Spleen (tissue), 11 donors: Measurements from ENCODE around the gene ZC3H7B. TPM values are rescaled to one million over a fixed set of nuclear protein-coding genes. Genes with fewer than 3 reads are reported as not detected.

Experiments
- DNase-seq: peaks from one replicate; pipeline ENCODE4 v3.0.0-alpha.2; 2020
- H3K27ac ChIP-seq, 8 donors: fragments of 200-600 bp; sonication (generic) in 7 of 8; 1 replicate in 4 of 8; 2 replicates in 4 of 8; pipeline versions ENCODE4 v1.5.0 to v1.8.0; 2016 to 2021; ENCODE audit warnings: inconsistent platforms in 4 of 8, mild to moderate bottlenecking in 4 of 8, moderate library complexity in 1 of 8
- H3K27me3 ChIP-seq, 7 donors: fragments of 200-600 bp; sonication (generic) in 6 of 7; replicated peaks in 1 of 7; 1 replicate in 4 of 7; 2 replicates in 3 of 7; pipeline versions ENCODE4 v1.5.0 to v1.8.0; 2016 to 2021; ENCODE audit warnings: inconsistent platforms in 3 of 7, mild to moderate bottlenecking in 1 of 7
- H3K36me3 ChIP-seq, 6 donors: fragments of 200-600 bp; sonication (generic) in 5 of 6; 1 replicate in 4 of 6; 2 replicates in 2 of 6; pipeline versions ENCODE4 v1.5.0 to v1.8.0; 2016 to 2021; ENCODE audit warnings: inconsistent platforms in 2 of 6
- H3K4me1 ChIP-seq, 6 donors: fragments of 200-600 bp; sonication (generic) in 5 of 6; 1 replicate in 3 of 6; 2 replicates in 3 of 6; pipeline versions ENCODE4 v1.5.0 to v1.8.0; 2016 to 2021; ENCODE audit warnings: inconsistent platforms in 3 of 6
- H3K4me3 ChIP-seq, 8 donors: fragments of 200-600 bp; sonication (generic) in 7 of 8; 1 replicate in 4 of 8; 2 replicates in 4 of 8; pipeline versions ENCODE4 v1.5.0 to v1.8.0; 2016 to 2021; ENCODE audit warnings: inconsistent platforms in 4 of 8, mild to moderate bottlenecking in 4 of 8, moderate library complexity in 2 of 8
- H3K9me3 ChIP-seq, 8 donors: fragments of 200-600 bp; sonication (generic) in 7 of 8; 1 replicate in 4 of 8; 2 replicates in 4 of 8; pipeline versions ENCODE4 v1.5.0 to v1.8.0; 2016 to 2021; ENCODE audit warnings: inconsistent platforms in 4 of 8
- CTCF ChIP-seq, 11 experiments: fragments of 200-600 bp in 7 of 11; fragments of 450-650 bp in 4 of 11; sonication (generic) in 4 of 11; IDR thresholded peaks in 8 of 11; conservative IDR thresholded peaks in 3 of 11; 1 replicate in 7 of 11; 2 replicates in 4 of 11; pipeline versions ENCODE4 v1.4.0 to v1.8.0; 2016 to 2021; ENCODE audit warnings: antibody characterized with exemption in 11 of 11, inconsistent platforms in 4 of 11, mild to moderate bottlenecking in 1 of 11
- POLR2A ChIP-seq, 3 donors: fragments of 450-650 bp; IDR thresholded peaks; one replicate each; pipeline ENCODE4 v1.5.1; 2017; ENCODE audit warnings: antibody characterized with exemption in 3 of 3, mild to moderate bottlenecking in 1 of 3
- POLR2AphosphoS5 ChIP-seq, 3 donors: sonication (generic); formaldehyde crosslinking; IDR thresholded peaks; one replicate each; pipeline ENCODE4 v1.5.1; 2017; ENCODE audit warnings: antibody characterized with exemption in 3 of 3
- WGBS, 5 donors: extraction: QIAGEN DNeasy Blood & Tissue Kit in 3 of 5; methylation state at CpG; one replicate each; pipeline versions ENCODE4 v1.1.5 to v1.1.7; 2013 to 2018; 5-methylcytosine and 5-hydroxymethylcytosine counted together
- intact Hi-C: fragments of 100-400 bp; cut with DNase I; formaldehyde crosslinking; loops from one replicate; pipeline ENCODE4 v1.15.0; 2023; ENCODE audit warnings: low total_unique reads
- microRNA-seq, 3 donors: library from miRNA; unstranded; fragments of <30 nt; microRNA quantifications; one replicate each; pipeline versions ENCODE4 to v1.1.0, GENCODE V29; 2019 to 2020
- polyA plus RNA-seq, 3 donors: library from polyadenylated mRNA; stranded (reverse); fragments of 200-250 nt; gene quantifications; one replicate each; pipeline ENCODE4 v1.2.1, GENCODE V29; 2013
- small RNA-seq, 4 donors: library from RNA; depleted of rRNA; stranded (forward); fragments of <200 nt; gene quantifications; one replicate each; pipeline ENCODE3, GENCODE V24; 2016
- total RNA-seq, 7 donors: library from RNA; depleted of rRNA in 3 of 7; stranded (reverse); fragments of >200 nt in 3 of 7; fragmentation: NEBNext Ultra II Directional in 4 of 7; extraction: Animal tissue kit (Norgen Biotek cat#: 25700) in 4 of 7; gene quantifications; one replicate each; pipeline versions ENCODE4 v1.1.0 to v1.2.1, GENCODE V29; 2016 to 2021
- donor health status: healthy with polysubstance abuse.
- donor health status: DM: no; HTN: no; CAD: no; lungs with moderate emphysema.
- donor health status: DM: no; HTN: no; CAD: no.
- donor health status: Bipolar disorder and iron deficiency.
- donor health status: healthy.
- donor health status: DM: no; HTN: no; CAD: no.
- donor health status: DM: yes; HTN: yes; CAD: no.

The ZC3H7B gene
- total and polyA plus RNA-seq, 10 donors = 10.5 to 59.1 (median 46.9) TPM

DNA sequence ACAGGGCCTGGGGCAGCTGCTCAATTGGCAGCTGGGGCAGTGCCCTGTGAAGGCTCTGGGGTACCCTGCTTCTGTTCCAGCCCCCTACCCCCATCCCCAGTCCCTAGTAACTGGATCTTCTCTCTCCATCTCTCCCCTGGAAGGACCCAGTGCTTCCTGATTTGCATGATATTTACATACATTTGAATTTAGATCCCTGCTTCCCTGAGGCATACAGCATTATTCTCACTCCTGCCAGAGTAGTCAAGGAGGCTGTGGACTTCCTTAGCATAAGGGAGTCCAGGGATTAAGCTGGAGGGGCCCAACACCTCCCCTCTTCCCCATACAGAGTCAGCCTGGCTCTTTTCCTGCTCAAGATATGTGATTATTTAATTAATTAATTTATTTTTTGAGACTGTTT is 105.1 kb downstream of the ZC3H7B start:
- no peaks in the 10 kb centered on the region for H3K36me3 ChIP-seq
- no peak overlapping the region for H3K27ac ChIP-seq
- no peaks in the 10 kb centered on the region for H3K27me3 ChIP-seq
- no peaks in the 10 kb centered on the region for H3K9me3 ChIP-seq
- no peak overlapping the region for H3K4me3 ChIP-seq
- intact Hi-C loops = no loop called here
- H3K4me1 ChIP-seq = peaks cover 8 to 40% (median 27%) of the 10 kb centered on the region in 6 donors
- DNase-seq = no peak
- no peak for TF ChIP-seq CTCF (IDR thresholded peaks at IDR 0.05 in 8 of 11, conservative IDR thresholded peaks at IDR 0.05 in 3 of 11)

DNA sequence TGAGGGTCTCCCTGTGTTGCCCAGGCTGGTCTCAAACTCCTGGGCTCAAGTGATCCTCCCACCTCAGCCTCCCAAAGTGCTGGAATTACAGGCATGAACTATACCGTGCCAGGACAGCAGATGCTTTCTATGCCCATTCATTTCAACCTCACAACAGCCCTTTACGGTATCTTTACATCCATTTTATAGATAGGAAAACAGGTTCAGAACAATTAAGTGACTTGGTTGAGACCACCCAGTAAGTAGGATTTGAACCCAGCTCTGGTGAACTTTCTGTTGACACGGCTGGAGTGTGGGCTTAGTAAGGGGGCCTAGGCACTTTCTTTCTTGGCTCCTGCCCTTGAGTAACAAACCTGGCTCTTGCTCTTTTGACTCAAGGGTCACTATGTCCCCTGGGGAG is 106.1 kb downstream of the ZC3H7B start:
- H3K27ac ChIP-seq = no peak overlapping the region
- no peak for DNase-seq
- H3K9me3 ChIP-seq = no peaks in the 10 kb centered on the region
- H3K4me1 ChIP-seq = peaks cover 16 to 42% (median 34%) of the 10 kb centered on the region in 6 donors
- H3K27me3 ChIP-seq = no peaks in the 10 kb centered on the region
- WGBS, 5 donors = 84 to 92% (median 89%) methylated on average over 3 of the region's 3 CpGs
- intact Hi-C loops = no loop called here
- no peaks in the 10 kb centered on the region for H3K36me3 ChIP-seq
- H3K4me3 ChIP-seq = no peak overlapping the region
- TF ChIP-seq POLR2A (IDR thresholded peaks at IDR 0.05) (no peak), CTCF (IDR thresholded peaks at IDR 0.05 in 8 of 11, conservative IDR thresholded peaks at IDR 0.05 in 3 of 11) (no peak), POLR2AphosphoS5 (IDR thresholded peaks at IDR 0.05) (no peak)

GRCh38 chr22:41408665-41409064 is 107.3 kb downstream of the ZC3H7B start:
- H3K36me3 ChIP-seq = no peaks in the 10 kb centered on the region
- intact Hi-C loops = no loop called here
- H3K27ac ChIP-seq = peak overlapping the region in 1 of 8 donors; percentile 33
- H3K9me3 ChIP-seq = no peaks in the 10 kb centered on the region
- H3K4me3 ChIP-seq = no peak overlapping the region
- peaks cover 20 to 44% (median 35%) of the 10 kb centered on the region in 6 donors for H3K4me1 ChIP-seq
- WGBS, 5 donors = 82 to 91% (median 89%) methylated on average over 7 to 8 of the region's 8 CpGs
- TF ChIP-seq POLR2AphosphoS5 (IDR thresholded peaks at IDR 0.05) = no peak
- TF ChIP-seq POLR2A (IDR thresholded peaks at IDR 0.05) = no peak
- TF ChIP-seq CTCF (IDR thresholded peaks at IDR 0.05 in 8 of 11, conservative IDR thresholded peaks at IDR 0.05 in 3 of 11) = no peak
- no peak for DNase-seq
- no peaks in the 10 kb centered on the region for H3K27me3 ChIP-seq

Small RNAs within 50 kb of the gene (microRNA-seq; reads per million reads assigned to microRNA genes)
- gene MIR6889 = 0 to 0.36 (median 0.28) reads per million in 3 donors

Small RNAs within 50 kb of the gene (small RNA-seq; reads per million reads assigned to genes)
- gene MIR6889 (0 reads per million in 4 donors), gene RNU6-495P (0 reads per million in 4 donors)

Other genes starting within 250 kb of the ZC3H7B start
- 100 to 1,000 TPM in 6 of 7 donors, 10 to 100 TPM in 1; 93.4 to 196 (median 124) TPM for gene EP300, start 208.9 kb upstream of the ZC3H7B start, total RNA-seq
- 10 to 100 TPM in 1 of 3 donors, 1 to 10 TPM in 2; 3.9 to 16.0 (median 4.9) TPM for gene EP300, start 208.9 kb upstream of the ZC3H7B start, polyA plus RNA-seq
- 10 to 100 TPM; 15.7 to 33.8 (median 26.5) TPM for gene L3MBTL2, start 96.2 kb upstream of the ZC3H7B start, total RNA-seq
- 10 to 100 TPM; 11.4 to 18.2 (median 12.6) TPM for gene L3MBTL2, start 96.2 kb upstream of the ZC3H7B start, polyA plus RNA-seq
- gene CHADL, start 60.6 kb upstream of the ZC3H7B start, total RNA-seq = 1 to 10 TPM in 4 of 7 donors, under 1 TPM in 2, not detected in 1; 0.40 to 2.2 (median 1.2) TPM
- 1 to 10 TPM in 1 of 3 donors, under 1 TPM in 2; 0.89 to 1.3 (median 0.96) TPM for gene CHADL, start 60.6 kb upstream of the ZC3H7B start, polyA plus RNA-seq
- gene RANGAP1, start 15.3 kb upstream of the ZC3H7B start, total RNA-seq = 10 to 100 TPM; 36.6 to 53.4 (median 43.7) TPM
- gene RANGAP1, start 15.3 kb upstream of the ZC3H7B start, polyA plus RNA-seq = 10 to 100 TPM; 26.8 to 52.8 (median 29.0) TPM
- gene TEF, start 80.4 kb downstream of the ZC3H7B start, total RNA-seq = 10 to 100 TPM in 6 of 7 donors, 1 to 10 TPM in 1; 7.6 to 29.9 (median 13.6) TPM
- 1 to 10 TPM; 2.2 to 7.6 (median 3.0) TPM for gene TEF, start 80.4 kb downstream of the ZC3H7B start, polyA plus RNA-seq
- gene TOB2, start 145.3 kb downstream of the ZC3H7B start, total RNA-seq = 10 to 100 TPM; 30.9 to 52.4 (median 44.8) TPM
- gene TOB2, start 145.3 kb downstream of the ZC3H7B start, polyA plus RNA-seq = 10 to 100 TPM in 1 of 3 donors, 1 to 10 TPM in 2; 7.5 to 17.1 (median 8.9) TPM
- 10 to 100 TPM; 29.6 to 41.2 (median 34.7) TPM for gene PHF5A, start 167.2 kb downstream of the ZC3H7B start, total RNA-seq
- gene PHF5A, start 167.2 kb downstream of the ZC3H7B start, polyA plus RNA-seq = 10 to 100 TPM; 35.3 to 67.5 (median 50.3) TPM
- gene ACO2, start 167.6 kb downstream of the ZC3H7B start, total RNA-seq = 10 to 100 TPM; 51.7 to 82.0 (median 76.2) TPM
- 10 to 100 TPM; 21.4 to 31.7 (median 25.5) TPM for gene ACO2, start 167.6 kb downstream of the ZC3H7B start, polyA plus RNA-seq
- gene POLR3H, start 242.9 kb downstream of the ZC3H7B start, total RNA-seq = 10 to 100 TPM; 14.4 to 30.9 (median 22.4) TPM
- gene POLR3H, start 242.9 kb downstream of the ZC3H7B start, polyA plus RNA-seq = 10 to 100 TPM; 12.6 to 24.3 (median 14.6) TPM